Breast epithelium (tissue), 4 donors: Measurements from ENCODE around the gene URB2. TPM values are rescaled to one million over a fixed set of nuclear protein-coding genes. Genes with fewer than 3 reads are reported as not detected.
A peak's percentile ranks its signal among the peaks of the same experiment; 100 is the strongest.

Experiments used
- DNase-seq, 2 donors: peaks; one replicate each; pipeline ENCODE4 v3.0.0-alpha.2; 2019; ENCODE audit warnings: low spot score in 2 of 2
- H3K27ac ChIP-seq, 2 donors: fragments of 200-600 bp; sonication (generic) in 1 of 2; one replicate each; pipeline ENCODE4 v1.5.1; 2016 to 2019; ENCODE audit warnings: mild to moderate bottlenecking in 1 of 2
- H3K27me3 ChIP-seq, 2 donors: fragments of 200-600 bp; sonication (generic) in 1 of 2; one replicate each; pipeline versions ENCODE4 v1.5.1 to v1.6.0; 2017 to 2019; ENCODE audit warnings: control low read depth in 1 of 2, mild to moderate bottlenecking in 1 of 2
- H3K36me3 ChIP-seq: fragments of 200-600 bp; one replicate; pipeline ENCODE4 v1.5.1; 2019
- H3K4me1 ChIP-seq, 2 donors: fragments of 200-600 bp; sonication (generic); one replicate each; pipeline ENCODE4 v1.5.1; 2016 to 2019; ENCODE audit warnings: control low read depth in 1 of 2
- H3K4me3 ChIP-seq, 3 donors: fragments of 200-600 bp; sonication (generic); 1 replicate in 2 of 3; 2 replicates in 1 of 3; pipeline ENCODE4 v1.5.1; 2016 to 2019; ENCODE audit warnings: mild to moderate bottlenecking in 3 of 3, moderate library complexity in 2 of 3
- H3K9me3 ChIP-seq, 2 donors: fragments of 200-600 bp; sonication (generic) in 1 of 2; one replicate each; pipeline ENCODE4 v1.5.1; 2016 to 2019; ENCODE audit warnings: control low read depth in 1 of 2
- CTCF ChIP-seq, 3 donors: fragments of 450-650 bp; IDR thresholded peaks; one replicate each; pipeline ENCODE4 v1.5.1; 2016 to 2017; ENCODE audit warnings: antibody characterized with exemption in 3 of 3, mild to moderate bottlenecking in 3 of 3, moderate library complexity in 3 of 3
- POLR2A ChIP-seq: fragments of 450-650 bp; IDR thresholded peaks from one replicate; pipeline ENCODE4 v1.6.1; 2016; ENCODE audit warnings: antibody characterized with exemption, mild to moderate bottlenecking, moderate library complexity
- POLR2AphosphoS5 ChIP-seq, 3 donors: sonication (generic); formaldehyde crosslinking; IDR thresholded peaks; one replicate each; pipeline ENCODE4 v1.6.1; 2017; ENCODE audit warnings: antibody characterized with exemption in 3 of 3
- intact Hi-C: fragments of 100-400 bp; cut with DNase I; formaldehyde crosslinking; loops from one replicate; pipeline ENCODE4 v1.15.1; 2023; ENCODE audit warnings: low total_unique reads
- total RNA-seq, 3 donors: library from RNA; depleted of rRNA; stranded (reverse); fragments of >200 nt; gene quantifications; one replicate each; pipeline ENCODE4 v1.1.0, GENCODE V29; 2016

Gene URB2
- total RNA-seq, 3 donors from 2014 or later = 9.3 to 14.1 (median 12.7) TPM

- Histone ChIP-seq H3K4me1 (peaks cover 0 to 6% of the 10 kb centered on the region in 2 donors), H3K4me3 (no peak overlapping the region), H3K36me3 (no peaks in the 10 kb centered on the region), H3K27me3 (no peaks in the 10 kb centered on the region), H3K27ac (peak overlapping the region; percentile 5 to 59), H3K9me3 (no peaks in the 10 kb centered on the region)
- peak in 1 of 2 donors; percentile 31 for DNase-seq
- intact Hi-C loops = no loop called here
- TF ChIP-seq POLR2AphosphoS5 (IDR thresholded peaks at IDR 0.05) (no peak), CTCF (IDR thresholded peaks at IDR 0.05) (no peak), POLR2A (no peak)
Measured at GRCh38 chr1:229582011-229582694, 43.9 kb upstream of the URB2 start.

GRCh38 chr1:229582715-229583114 lies 43.3 kb upstream of the URB2 start:
- Histone ChIP-seq H3K36me3 (no peaks in the 10 kb centered on the region), H3K4me1 (peaks cover 0 to 6% of the 10 kb centered on the region in 2 donors), H3K9me3 (no peaks in the 10 kb centered on the region), H3K27me3 (no peaks in the 10 kb centered on the region), H3K4me3 (no peak overlapping the region), H3K27ac (no peak overlapping the region)
- TF ChIP-seq CTCF (IDR thresholded peaks at IDR 0.05) = no peak
- TF ChIP-seq POLR2A = no peak
- TF ChIP-seq POLR2AphosphoS5 (IDR thresholded peaks at IDR 0.05) = no peak
- intact Hi-C loops = no loop called here
- no peak for DNase-seq

GRCh38 chr1:229585338-229585737 lies 40.7 kb upstream of the URB2 start:
- no peaks in the 10 kb centered on the region for H3K4me1 ChIP-seq
- TF ChIP-seq POLR2AphosphoS5 (IDR thresholded peaks at IDR 0.05) = no peak
- TF ChIP-seq CTCF (IDR thresholded peaks at IDR 0.05) = no peak
- TF ChIP-seq POLR2A = no peak

GRCh38 chr1:229590119-229590518 lies 35.9 kb upstream of the URB2 start:
- Histone ChIP-seq H3K36me3 (peaks cover 7% of the 10 kb centered on the region), H3K27ac (no peak overlapping the region), H3K9me3 (no peaks in the 10 kb centered on the region), H3K4me1 (no peaks in the 10 kb centered on the region), H3K27me3 (no peaks in the 10 kb centered on the region), H3K4me3 (no peak overlapping the region)
- intact Hi-C loops = no loop called here
- no peak for DNase-seq
- TF ChIP-seq POLR2AphosphoS5 (IDR thresholded peaks at IDR 0.05) = no peak
- TF ChIP-seq CTCF (IDR thresholded peaks at IDR 0.05) = no peak
- no peak for TF ChIP-seq POLR2A

More at GRCh38 chr1:229585338-229585737, 40.7 kb upstream of the URB2 start:
- DNase-seq = no peak
- Histone ChIP-seq H3K27me3 (no peaks in the 10 kb centered on the region), H3K36me3 (no peaks in the 10 kb centered on the region), H3K27ac (no peak overlapping the region), H3K4me3 (no peak overlapping the region), H3K9me3 (no peaks in the 10 kb centered on the region)
- intact Hi-C loops = no loop called here

GRCh38 chr1:229593800-229594199 lies 32.2 kb upstream of the URB2 start:
- H3K36me3 ChIP-seq = peaks cover 7% of the 10 kb centered on the region
- no peaks in the 10 kb centered on the region for H3K4me1 ChIP-seq
- DNase-seq = no peak
- TF ChIP-seq CTCF (IDR thresholded peaks at IDR 0.05) (no peak), POLR2AphosphoS5 (IDR thresholded peaks at IDR 0.05) (no peak), POLR2A (no peak)
- intact Hi-C loops = no loop called here
- H3K9me3 ChIP-seq = no peaks in the 10 kb centered on the region
- H3K4me3 ChIP-seq = no peak overlapping the region
- H3K27me3 ChIP-seq = no peaks in the 10 kb centered on the region
- no peak overlapping the region for H3K27ac ChIP-seq
